BLaER1 treated with 17β-estradiol and CSF1 and Interleukin-3, amounts not matched to agents 10 nM and 100 nM (cell line): ENCODE measurements around the gene CALML6.

ENCODE experiments used
- H3K27ac ChIP-seq, 11 experiments: shearing (Covaris generic); formaldehyde crosslinking; 2 replicates each; pipeline ENCODE4 v1.8.1; 2022
- H3K27me3 ChIP-seq, 11 experiments: shearing (Covaris generic); formaldehyde crosslinking; 2 replicates each; pipeline ENCODE4 v1.8.1; 2022
- H3K36me3 ChIP-seq, 11 experiments: shearing (Covaris generic); formaldehyde crosslinking; 2 replicates each; pipeline ENCODE4 v1.8.1; 2022
- H3K4me1 ChIP-seq, 10 experiments: shearing (Covaris generic); formaldehyde crosslinking; 2 replicates each; pipeline ENCODE4 v1.8.1; 2022
- H3K4me2 ChIP-seq, 11 experiments: shearing (Covaris generic); formaldehyde crosslinking; 2 replicates each; pipeline ENCODE4 v1.8.1; 2022
- H3K4me3 ChIP-seq, 10 experiments: shearing (Covaris generic); formaldehyde crosslinking; 2 replicates each; pipeline ENCODE4 v1.8.1; 2022
- H3K9ac ChIP-seq, 11 experiments: shearing (Covaris generic); formaldehyde crosslinking; 2 replicates each; pipeline ENCODE4 v1.8.1; 2022
- H3K9me3 ChIP-seq, 11 experiments: shearing (Covaris generic); formaldehyde crosslinking; replicated peaks in 1 of 11; 2 replicates each; pipeline ENCODE4 v1.8.1; 2022
- H4K20me1 ChIP-seq, 11 experiments: shearing (Covaris generic); formaldehyde crosslinking; 2 replicates each; pipeline ENCODE4 v1.8.1; 2022
- Cebpa-rat ChIP-seq, 11 experiments: shearing (Covaris generic); IDR thresholded peaks; 2 replicates each; pipeline ENCODE4 v1.8.1; 2022

The CALML6 gene

DNA sequence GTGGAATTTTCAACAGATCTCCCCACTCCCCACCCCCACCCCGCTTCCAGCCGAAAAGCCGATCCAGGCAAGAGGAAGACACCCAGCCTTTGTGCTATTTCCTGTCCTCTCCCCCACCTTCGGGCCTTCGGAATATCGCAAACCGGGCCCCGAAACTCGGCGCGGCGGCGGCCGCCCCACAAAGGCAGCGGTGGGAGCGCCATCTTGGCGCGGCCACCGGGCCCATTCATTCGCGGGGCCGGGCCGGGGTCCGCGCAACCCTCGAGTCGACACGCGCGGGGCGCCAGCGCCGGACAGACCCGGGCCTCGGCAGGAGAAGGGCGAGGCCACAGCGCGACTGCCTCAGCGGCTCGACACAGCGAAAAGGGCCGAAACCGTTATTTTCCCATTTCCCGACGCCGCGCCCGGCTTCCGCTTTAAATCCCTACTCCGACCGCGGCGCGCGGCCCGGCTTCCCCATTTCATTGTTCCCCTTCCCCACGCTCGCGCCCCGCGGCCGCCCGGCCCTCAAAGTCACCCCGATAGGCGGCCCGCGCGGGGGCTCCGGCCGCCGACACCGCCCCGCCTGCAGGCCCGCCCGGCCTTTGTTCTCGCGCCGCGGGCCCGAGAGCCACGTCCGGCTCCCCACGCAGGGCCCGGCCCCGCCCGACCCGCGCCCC is 25.1 kb upstream of the CALML6 start:
- peak overlapping the region; percentile 81 to 97 (median 94) for H3K4me3 ChIP-seq
- H3K27me3 ChIP-seq = no peaks in the 10 kb centered on the region
- peak overlapping the region; percentile 94 to 100 (median 99) for H3K27ac ChIP-seq
- H3K9ac ChIP-seq = peak overlapping the region; percentile 98 to 100 (median 99)
- peak overlapping the region; percentile 77 to 100 (median 89); a peak in 17 of 22 replicates for H3K4me2 ChIP-seq
- H4K20me1 ChIP-seq = peaks cover 46 to 75% (median 54%) of the 10 kb centered on the region in 11 experiments
- peaks cover 65 to 73% (median 68%) of the 10 kb centered on the region in 10 experiments for H3K4me1 ChIP-seq
- TF ChIP-seq Cebpa-rat (IDR thresholded peaks at IDR 0.05) = no peak
- H3K9me3 ChIP-seq = no peaks in the 10 kb centered on the region
- peaks cover 0 to 34% (median 20%) of the 10 kb centered on the region in 11 experiments; a peak in 16 of 22 replicates for H3K36me3 ChIP-seq

DNA sequence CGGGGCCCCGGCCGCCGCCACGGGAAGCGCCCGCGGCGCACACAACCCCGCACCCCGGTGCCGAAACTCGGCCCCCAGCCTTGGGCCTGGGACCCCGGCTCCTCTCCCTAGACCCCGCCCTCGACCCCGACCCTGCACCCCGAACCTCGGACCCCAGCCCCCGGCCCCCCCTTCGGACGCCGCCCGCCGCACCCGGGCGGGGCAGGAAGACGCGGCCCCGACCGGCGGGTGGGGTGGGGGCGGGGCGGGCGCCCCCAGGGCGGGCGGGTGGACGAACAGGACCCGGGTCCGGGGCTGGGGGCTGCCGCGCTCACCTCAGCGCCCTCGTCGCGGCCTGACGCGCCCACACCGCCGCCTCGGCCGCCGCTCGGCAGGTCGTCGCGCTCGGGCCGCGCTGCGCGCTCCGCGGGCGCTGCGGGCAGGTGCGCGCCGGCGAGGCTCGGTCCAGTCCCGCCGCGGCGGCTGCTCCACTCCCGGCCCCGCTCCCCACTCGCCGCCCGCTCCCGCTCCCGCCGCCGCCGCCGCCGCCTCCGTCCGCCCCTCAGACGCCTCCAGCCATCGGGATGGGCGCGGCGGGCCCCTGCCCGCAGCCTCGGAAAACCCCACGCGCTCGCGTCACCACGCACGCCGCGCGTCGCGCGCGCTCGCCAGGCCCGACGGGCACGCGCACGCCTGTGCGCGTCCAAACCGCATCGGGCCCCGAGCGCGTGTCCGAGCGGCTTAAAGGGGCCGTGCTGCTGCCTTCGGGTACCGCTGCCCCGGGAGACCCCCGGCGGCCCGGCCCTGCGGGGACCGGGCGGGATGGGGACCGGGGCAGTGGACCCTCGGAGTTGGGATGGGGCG is 24.3 kb upstream of the CALML6 start, which contains the start of gene GNB1:
Gene GNB1, minus strand, starts transcription at position 582 of the 843 bp plus-strand sequence. CDS start 65,634 bp downstream, outside the sequence.
- peak within 1 kb of the TSS; percentile 98 to 100 (median 99) for H3K9ac ChIP-seq
- TF ChIP-seq Cebpa-rat (IDR thresholded peaks at IDR 0.05) = no peak
- H3K4me3 ChIP-seq = peak within 1 kb of the TSS; percentile 81 to 97 (median 94)
- no peaks in the 10 kb centered on the region for H3K9me3 ChIP-seq
- peaks cover 0 to 28% (median 17%) of the 10 kb centered on the region in 11 experiments; a peak in 14 of 22 replicates for H3K36me3 ChIP-seq
- peak within 1 kb of the TSS; percentile 85 to 97 (median 94) for H3K4me2 ChIP-seq
- peaks cover 69 to 76% (median 73%) of the 10 kb centered on the region in 10 experiments for H3K4me1 ChIP-seq
- H3K27ac ChIP-seq = peak within 1 kb of the TSS; percentile 94 to 100 (median 99)
- peaks cover 38 to 73% (median 47%) of the 10 kb centered on the region in 11 experiments for H4K20me1 ChIP-seq
- H3K27me3 ChIP-seq = no peaks in the 10 kb centered on the region

GRCh38 chr1:1891349-1892078 is 23.5 kb upstream of the CALML6 start:
- H3K9me3 ChIP-seq = no peaks in the 10 kb centered on the region
- H3K36me3 ChIP-seq = peaks cover 0 to 21% (median 11%) of the 10 kb centered on the region in 11 experiments; a peak in 13 of 22 replicates
- peak overlapping the region; percentile 94 to 100 (median 99) for H3K27ac ChIP-seq
- H3K4me2 ChIP-seq = peak overlapping the region; percentile 85 to 97 (median 92)
- H3K27me3 ChIP-seq = no peaks in the 10 kb centered on the region
- H3K4me1 ChIP-seq = peaks cover 67 to 76% (median 73%) of the 10 kb centered on the region in 10 experiments
- peak overlapping the region; percentile 81 to 97 (median 94) for H3K4me3 ChIP-seq
- TF ChIP-seq Cebpa-rat (IDR thresholded peaks at IDR 0.05) = no peak
- peaks cover 30 to 68% (median 39%) of the 10 kb centered on the region in 11 experiments for H4K20me1 ChIP-seq
- H3K9ac ChIP-seq = peak overlapping the region; percentile 98 to 100 (median 99)

DNA sequence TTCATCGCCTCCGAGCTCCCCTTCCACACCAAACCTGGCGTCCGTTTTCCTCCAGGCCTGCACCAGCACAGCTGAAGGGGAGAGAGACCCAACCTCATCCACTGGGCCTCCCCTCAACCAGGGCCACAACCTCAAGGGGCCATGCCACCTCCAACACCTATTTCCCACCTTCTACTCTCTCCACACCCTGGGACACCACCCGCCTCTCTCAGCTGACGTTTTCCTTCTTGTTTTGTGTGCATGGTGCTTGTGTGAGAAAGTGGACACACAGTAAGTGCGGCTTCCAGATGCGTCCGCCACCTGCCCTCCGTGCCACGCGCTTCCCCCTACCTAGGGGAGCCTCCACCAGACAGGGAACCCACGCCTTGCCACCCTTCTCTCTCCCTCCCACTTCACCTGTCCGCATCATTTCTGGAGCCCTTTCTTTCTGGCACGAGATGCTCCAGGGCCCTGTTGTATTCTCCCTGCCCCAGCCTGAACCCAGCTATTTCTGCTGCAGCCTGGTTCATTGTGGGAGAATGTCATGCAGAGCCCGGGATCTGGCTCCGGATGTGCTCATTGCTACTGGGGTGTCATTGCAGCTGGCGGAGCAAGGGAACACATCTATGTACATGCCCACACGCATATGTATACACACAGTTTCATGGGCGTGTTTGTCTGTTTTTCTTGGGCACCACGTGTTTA is 22.8 kb upstream of the CALML6 start:
- Histone ChIP-seq H3K27me3 (no peaks in the 10 kb centered on the region), H3K4me2 (peak overlapping the region; percentile 85 to 97 (median 92)), H3K4me1 (peaks cover 63 to 76% (median 74%) of the 10 kb centered on the region in 10 experiments), H3K27ac (peak overlapping the region; percentile 3 to 100 (median 98); a peak in 21 of 22 replicates), H3K9me3 (no peaks in the 10 kb centered on the region), H4K20me1 (peaks cover 23 to 61% (median 32%) of the 10 kb centered on the region in 11 experiments), H3K36me3 (peaks cover 0 to 14% (median 10%) of the 10 kb centered on the region in 11 experiments; a peak in 11 of 22 replicates), H3K4me3 (peak overlapping the region; percentile 81 to 97 (median 94)), H3K9ac (peak overlapping the region; percentile 77 to 100 (median 99))
- no peak for TF ChIP-seq Cebpa-rat (IDR thresholded peaks at IDR 0.05)

DNA sequence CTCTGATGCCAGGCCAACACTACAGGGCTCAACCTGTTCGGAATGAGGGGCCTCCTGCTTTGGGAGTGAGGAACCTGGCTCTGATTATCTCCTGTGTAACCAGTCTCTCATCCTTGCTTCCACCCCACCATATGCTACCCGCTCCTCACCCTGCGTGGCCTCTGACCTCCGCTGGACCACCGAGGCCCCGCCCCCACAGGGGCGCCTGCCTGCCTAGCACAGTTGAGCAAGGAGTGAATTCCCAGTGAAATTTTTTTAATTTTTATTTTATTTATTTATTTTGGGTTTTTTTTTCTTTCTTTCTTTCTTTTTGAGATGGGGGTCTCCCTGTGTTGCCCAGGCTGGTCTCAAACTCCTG is 22.3 kb upstream of the CALML6 start:
- H3K4me3 ChIP-seq = peak overlapping the region in 4 of 10 experiments; percentile 82 to 97 (median 94); a peak in 6 of 20 replicates
- H3K4me2 ChIP-seq = peak overlapping the region; percentile 85 to 97 (median 92)
- H4K20me1 ChIP-seq = peaks cover 18 to 56% (median 26%) of the 10 kb centered on the region in 11 experiments
- H3K27me3 ChIP-seq = no peaks in the 10 kb centered on the region
- peak overlapping the region in 9 of 11 experiments; percentile 83 to 100 (median 99); a peak in 15 of 22 replicates for H3K9ac ChIP-seq
- peak overlapping the region in 3 of 11 experiments; percentile 98 to 100 (median 99); a peak in 5 of 22 replicates for H3K27ac ChIP-seq
- H3K36me3 ChIP-seq = peaks cover 0 to 12% (median 8%) of the 10 kb centered on the region in 11 experiments; a peak in 11 of 22 replicates
- no peak for TF ChIP-seq Cebpa-rat (IDR thresholded peaks at IDR 0.05)
- peaks cover 63 to 76% (median 74%) of the 10 kb centered on the region in 10 experiments for H3K4me1 ChIP-seq
- no peaks in the 10 kb centered on the region for H3K9me3 ChIP-seq

GRCh38 chr1:1893291-1893985 is 21.6 kb upstream of the CALML6 start:
- Histone ChIP-seq H3K4me3 (no peak overlapping the region), H3K4me1 (peaks cover 56 to 76% (median 73%) of the 10 kb centered on the region in 10 experiments), H3K36me3 (peaks cover 0 to 5% (median 1%) of the 10 kb centered on the region in 11 experiments; a peak in 6 of 22 replicates), H3K9me3 (no peaks in the 10 kb centered on the region), H3K4me2 (peak overlapping the region; percentile 76 to 97 (median 89)), H4K20me1 (peaks cover 11 to 49% (median 19%) of the 10 kb centered on the region in 11 experiments), H3K9ac (peak overlapping the region; percentile 28 to 100 (median 53); a peak in 16 of 22 replicates), H3K27ac (peak overlapping the region in 7 of 11 experiments; percentile 38 to 98 (median 65); a peak in 13 of 22 replicates), H3K27me3 (no peaks in the 10 kb centered on the region)
- no peak for TF ChIP-seq Cebpa-rat (IDR thresholded peaks at IDR 0.05)

DNA sequence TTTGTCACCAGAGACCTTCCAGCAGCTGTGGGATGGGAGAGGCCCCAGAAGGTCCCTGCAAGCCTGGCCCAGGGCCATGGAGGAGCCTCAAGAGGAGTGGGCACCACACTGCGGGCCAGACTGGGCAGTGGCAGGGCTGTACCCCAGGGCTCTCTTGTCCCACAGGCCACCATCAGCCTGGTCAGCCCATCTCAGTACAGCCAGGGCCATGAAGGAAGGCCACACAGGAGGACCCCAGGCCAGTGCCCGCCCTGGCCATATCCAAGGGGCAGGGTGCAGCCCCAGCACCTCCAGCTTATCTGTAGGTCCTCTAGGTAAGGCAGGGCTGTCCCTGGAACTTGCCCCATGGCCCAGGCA is 21.1 kb upstream of the CALML6 start:
- H3K27ac ChIP-seq = peak overlapping the region in 8 of 11 experiments; percentile 38 to 98 (median 60); a peak in 16 of 22 replicates
- H3K36me3 ChIP-seq = no peaks in the 10 kb centered on the region
- no peak overlapping the region; a peak in 2 of 20 replicates for H3K4me3 ChIP-seq
- peaks cover 6 to 44% (median 14%) of the 10 kb centered on the region in 11 experiments for H4K20me1 ChIP-seq
- TF ChIP-seq Cebpa-rat (IDR thresholded peaks at IDR 0.05) = no peak
- H3K27me3 ChIP-seq = no peaks in the 10 kb centered on the region
- H3K4me2 ChIP-seq = peak overlapping the region; percentile 76 to 97 (median 89)
- no peaks in the 10 kb centered on the region for H3K9me3 ChIP-seq
- peaks cover 51 to 76% (median 74%) of the 10 kb centered on the region in 10 experiments for H3K4me1 ChIP-seq
- peak overlapping the region; percentile 28 to 100 (median 53); a peak in 19 of 22 replicates for H3K9ac ChIP-seq
